ENCODE results near the gene TNFRSF19.
A peak's percentile ranks its signal among the peaks of the same experiment; 100 is the strongest.
"Not testable (repeated sequence)": the region's sequence is repeated elsewhere in the genome, so short reads cannot be mapped to it uniquely, and the experiment has no call there.

The TNFRSF19 gene

DNA sequence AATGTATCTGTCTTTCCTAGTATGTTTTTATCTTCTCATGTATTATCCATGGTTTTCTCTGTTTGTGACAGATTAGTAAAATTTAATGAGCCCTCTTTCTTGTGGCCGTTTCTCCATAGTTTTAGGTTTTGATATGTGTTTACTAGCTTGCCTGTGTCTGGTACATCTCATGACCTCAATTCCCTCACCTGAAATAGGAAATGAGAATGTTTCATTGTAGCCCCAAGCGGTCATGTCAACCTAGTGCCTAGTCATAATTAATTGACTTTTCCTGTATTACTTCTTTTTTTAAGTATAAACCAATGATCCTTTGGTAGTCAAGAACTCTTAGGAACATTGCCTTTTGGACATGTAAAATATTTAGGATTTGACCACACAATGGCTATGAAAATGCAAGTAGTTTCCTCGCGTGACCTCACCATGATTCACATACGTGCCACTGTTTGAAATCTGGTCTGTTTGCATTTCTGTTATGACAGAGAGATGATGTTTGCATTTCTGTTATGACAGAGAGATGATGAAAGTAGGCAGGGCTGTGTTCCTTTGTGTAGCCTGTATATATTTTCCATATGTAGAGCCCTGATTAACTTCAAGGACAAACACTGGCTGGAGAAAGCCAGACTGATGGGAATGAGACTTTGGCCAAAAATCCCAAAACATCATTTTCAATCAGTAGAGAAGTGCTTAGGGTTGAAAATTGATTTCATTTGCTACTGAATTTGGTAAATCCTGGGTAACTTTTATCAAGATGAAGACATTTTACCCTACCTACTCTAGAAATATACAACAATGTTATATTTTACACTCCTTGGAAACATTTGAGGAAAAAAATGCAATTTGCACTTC lies 104.8 kb downstream of the TNFRSF19 start:
- DNase-seq (ENCODE audit: low read depth, low spot score) = peak; percentile 89
- peak overlapping the region; percentile 83 for H3K27ac ChIP-seq

DNA sequence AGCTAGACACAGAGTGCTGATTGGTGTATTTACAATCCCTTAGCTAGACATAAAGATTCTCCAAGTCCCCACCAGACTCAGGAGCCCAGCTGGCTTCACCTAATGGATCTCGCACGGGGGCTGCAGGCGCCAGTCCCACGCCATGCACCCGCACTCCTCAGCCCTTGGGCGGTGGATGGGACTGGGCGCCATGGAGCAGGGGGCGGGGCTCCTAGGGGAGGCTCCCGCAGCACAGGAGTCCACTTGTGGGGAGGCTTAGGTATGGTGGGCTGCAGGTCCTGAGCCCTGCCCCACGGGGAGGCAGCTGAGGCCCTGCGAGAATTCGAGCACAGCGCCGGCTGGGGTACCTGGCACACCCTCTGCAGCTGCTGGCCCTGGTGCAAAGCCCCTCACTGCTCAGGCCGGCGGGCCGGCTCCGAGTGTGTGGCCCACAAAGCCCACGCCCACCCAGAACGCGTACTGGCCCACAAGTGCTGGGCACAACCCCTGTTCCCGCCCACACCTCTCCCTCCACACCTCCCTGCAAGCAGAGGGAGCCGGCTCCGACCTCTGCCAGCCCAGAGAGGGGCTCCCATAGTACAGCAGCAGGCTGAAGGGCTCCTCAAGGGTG lies 107.6 kb downstream of the TNFRSF19 start:
- H3K27ac ChIP-seq = peak overlapping the region; percentile 59
- not testable (repeated sequence) for DNase-seq (ENCODE audit: low read depth, low spot score)

DNA sequence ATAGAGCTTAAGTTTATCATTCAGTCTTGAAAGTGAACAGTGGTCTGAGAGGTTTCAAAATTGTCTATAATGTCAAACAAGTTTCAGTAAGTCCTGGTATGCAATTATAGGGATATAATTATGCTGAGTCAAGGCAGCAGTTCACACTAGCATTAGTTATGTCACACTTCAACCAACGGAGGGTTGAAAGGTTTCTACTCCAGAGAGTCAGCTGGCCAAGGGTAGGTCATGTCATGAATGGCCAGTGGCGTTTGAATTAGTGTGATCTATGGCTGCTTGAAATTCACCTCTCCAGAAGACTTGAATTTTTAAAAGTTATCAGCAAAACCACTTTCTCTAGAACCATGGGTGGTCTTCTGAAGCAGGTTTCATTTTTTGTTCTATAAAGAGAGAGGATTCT lies 108.6 kb downstream of the TNFRSF19 start:
- no peak for DNase-seq (ENCODE audit: low read depth, low spot score)
- peak overlapping the region; percentile 59 for H3K27ac ChIP-seq

DNA sequence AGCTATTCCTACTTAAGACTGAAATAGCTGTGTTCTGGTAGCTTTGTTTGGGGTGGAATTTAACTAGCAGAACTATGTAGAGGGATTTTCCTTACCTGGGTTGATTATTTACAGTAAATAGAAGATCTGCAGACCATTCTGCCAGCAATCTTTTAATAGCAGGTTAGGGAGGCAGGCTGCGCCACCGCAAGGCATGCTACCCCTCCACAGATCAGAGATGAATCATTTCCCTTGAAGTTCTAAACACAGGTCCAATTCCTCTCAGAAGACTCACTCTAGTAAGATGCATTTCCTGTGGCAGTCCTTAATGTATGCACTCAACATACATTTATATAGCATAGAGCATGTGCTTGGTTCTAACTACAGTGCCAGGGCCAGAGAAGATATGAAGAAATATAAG lies 109.0 kb downstream of the TNFRSF19 start:
- no peak for DNase-seq (ENCODE audit: low read depth, low spot score)
- H3K27ac ChIP-seq = peak overlapping the region; percentile 59

DNA sequence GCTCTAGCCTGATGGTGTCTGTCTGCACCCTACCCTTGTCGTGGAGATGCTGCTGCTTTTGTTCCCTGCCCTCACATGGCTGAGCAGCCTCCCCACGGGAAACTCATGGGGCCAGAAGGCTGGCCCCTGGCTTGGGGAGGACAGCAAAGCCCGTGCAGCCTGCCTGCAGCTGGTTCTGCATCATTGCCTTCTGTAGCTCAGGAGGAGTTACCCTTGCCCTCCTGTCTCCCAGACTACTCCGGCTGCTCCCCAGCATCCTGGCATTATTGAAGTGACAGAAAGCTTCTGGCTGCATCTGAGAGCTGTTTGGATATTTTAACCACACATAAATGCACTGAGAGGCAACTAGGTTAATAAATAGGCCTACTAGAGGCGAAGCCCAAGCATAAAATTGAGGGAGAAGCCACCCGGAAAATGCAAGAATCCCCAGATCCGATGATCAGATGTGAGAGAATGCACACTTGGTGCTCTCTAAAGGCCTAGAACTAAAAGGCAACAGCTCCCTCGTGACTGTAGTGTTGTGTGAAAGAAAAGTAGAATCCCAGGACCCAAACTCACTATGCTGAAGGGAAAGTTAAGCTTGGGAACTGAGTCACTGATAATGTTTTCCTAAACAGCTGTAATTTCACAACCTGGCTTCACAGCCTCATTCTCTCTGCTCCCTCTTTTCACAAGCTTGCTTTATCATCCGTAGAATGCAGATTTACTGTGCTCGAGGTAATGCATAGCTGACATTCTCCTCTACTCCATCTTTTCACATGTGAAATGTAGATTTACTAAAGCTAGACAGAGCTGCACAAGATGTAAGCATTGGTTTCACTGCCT lies 110.8 kb downstream of the TNFRSF19 start:
- no peak for DNase-seq (ENCODE audit: low read depth, low spot score)
- no peak overlapping the region for H3K27ac ChIP-seq

DNA sequence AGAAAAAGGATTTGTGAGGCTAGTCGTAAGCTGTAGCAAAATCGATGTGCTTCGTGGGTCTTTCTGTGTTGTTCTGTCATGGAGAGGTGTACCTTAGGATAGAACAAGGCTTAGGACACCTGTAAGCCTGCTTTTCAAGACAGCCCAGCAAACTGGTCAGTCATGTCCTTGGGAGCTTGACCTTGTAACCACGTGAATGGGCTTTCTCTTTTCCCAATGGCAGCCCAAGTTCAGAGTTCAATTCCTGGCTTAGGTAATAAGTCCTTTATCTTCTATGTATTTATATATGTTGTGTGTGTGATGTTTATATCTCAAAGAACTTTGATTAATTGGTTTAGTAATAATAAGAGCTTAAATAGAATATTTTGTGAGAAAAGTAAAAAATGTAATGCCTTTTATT lies 112.9 kb downstream of the TNFRSF19 start:
- DNase-seq (ENCODE audit: low read depth, low spot score) = no peak
- no peak overlapping the region for H3K27ac ChIP-seq

DNA sequence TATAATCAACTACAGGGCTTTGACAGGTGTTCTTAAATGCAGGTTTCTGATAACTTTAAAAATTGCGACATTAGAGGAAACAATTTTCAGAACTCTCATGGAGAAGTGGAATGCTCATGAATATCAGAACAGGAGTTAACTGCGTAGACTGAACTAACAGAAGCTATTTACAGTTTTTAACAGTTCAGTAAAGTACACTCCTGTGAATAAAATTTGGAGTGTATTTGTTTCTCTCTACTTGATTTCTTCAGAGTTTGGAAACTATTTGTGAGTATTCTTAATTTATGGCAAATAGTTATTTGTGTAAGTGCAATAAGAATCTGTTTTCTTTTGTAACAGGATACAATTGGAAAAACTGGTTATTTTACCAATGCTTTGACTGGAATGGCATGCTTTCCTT lies 114.4 kb downstream of the TNFRSF19 start:
- DNase-seq (ENCODE audit: low read depth, low spot score) = no peak
- no peak overlapping the region for H3K27ac ChIP-seq

DNA sequence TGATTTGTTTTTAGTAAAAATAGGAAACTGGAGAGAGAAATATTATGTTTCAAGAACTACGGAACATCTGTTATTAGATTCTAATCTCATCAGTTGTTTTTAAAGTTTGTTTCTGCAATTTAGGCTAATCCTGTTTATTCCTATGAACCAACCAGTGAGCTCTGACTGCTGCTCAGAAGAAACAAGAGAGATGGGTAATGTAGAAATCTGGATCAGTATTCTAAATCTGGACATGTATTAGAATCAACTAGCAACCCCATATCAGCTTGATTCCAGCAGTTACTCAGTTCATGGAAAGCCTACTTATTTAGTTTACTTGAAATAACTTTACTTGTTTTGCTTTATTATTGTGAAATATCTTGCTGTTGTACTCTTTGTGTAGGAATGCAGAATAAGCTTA lies 115.2 kb downstream of the TNFRSF19 start:
- no peak for DNase-seq (ENCODE audit: low read depth, low spot score)
- H3K27ac ChIP-seq = no peak overlapping the region

DNA sequence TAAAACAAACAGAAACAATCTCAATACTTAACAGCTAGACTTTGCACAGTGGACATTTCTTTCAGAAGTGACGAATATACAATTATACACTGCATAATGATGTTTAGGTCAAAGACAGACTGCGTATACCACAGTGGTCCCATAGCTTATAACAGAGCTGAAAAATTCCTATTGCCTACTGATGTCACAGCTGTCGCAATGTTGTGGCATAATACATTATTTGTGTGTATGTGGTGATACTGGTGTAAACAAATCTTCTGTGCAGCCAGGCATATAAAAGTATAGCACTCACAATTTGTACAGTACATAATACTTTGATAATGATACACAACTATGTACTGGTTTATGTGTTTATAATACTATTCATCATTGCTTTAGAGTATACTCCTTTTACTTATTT lies 116.7 kb downstream of the TNFRSF19 start:
- no peak overlapping the region for H3K27ac ChIP-seq
- no peak for DNase-seq (ENCODE audit: low read depth, low spot score)

DNA sequence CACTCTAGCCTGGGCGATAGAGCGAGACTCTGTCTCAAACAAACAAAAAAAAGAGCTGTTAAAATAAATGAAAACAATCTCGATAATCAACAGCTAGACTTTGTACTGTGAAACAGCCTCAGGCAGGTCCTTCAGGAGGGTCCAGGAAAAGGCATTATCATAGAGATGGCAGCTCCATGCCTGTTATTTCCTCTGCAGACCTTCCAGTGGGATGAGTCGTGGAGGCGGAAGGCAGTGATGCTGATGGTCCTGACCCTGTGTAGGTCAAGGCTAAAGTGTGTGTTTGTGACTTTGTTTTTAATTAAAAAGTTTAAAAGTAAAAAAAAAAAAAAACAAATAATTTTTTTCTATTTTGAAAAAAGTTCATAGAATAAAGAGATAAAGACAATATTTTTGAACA lies 117.4 kb downstream of the TNFRSF19 start:
- DNase-seq (ENCODE audit: low read depth, low spot score) = no peak
- no peak overlapping the region for H3K27ac ChIP-seq

DNA sequence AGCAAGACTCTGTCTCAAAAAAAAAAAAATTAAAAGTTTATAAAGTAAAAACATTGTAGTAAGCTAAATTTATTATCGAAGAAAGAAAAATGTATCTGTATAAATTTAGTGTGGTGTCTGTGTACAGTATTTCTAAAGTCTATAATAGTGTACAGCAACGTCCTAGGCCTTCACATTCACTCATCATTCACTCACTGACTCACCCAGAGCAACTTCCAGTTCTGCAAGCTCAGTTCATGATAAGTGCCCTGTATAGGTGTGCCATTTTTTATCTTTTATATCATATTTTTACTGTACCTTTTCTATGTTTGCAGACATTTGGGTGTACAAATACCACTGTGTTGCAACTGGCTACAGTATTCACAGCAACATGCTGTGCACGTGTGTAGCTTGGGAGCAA lies 118.1 kb downstream of the TNFRSF19 start:
- H3K27ac ChIP-seq = no peak overlapping the region
- no peak for DNase-seq (ENCODE audit: low read depth, low spot score)

DNA sequence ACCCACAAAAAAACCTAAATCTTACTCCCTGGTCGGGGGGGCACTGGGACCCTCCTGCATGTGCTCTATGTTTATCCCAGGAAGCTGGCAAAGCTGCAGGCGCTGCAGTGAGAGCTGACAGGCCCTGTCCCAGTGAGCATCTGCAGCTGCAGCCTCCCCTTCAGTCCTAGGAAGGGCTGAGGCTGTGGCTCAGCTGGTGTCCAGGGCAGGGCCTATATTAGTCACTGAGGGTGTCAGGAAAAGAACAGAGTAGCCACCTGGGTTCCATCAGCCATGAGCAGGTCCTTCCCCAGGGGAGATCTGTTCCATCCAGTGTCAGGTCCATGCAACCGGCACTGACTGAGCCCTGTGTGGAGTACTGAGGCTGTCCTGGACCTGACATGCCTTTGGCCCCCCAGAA lies 120.5 kb downstream of the TNFRSF19 start:
- no peak overlapping the region for H3K27ac ChIP-seq
- DNase-seq (ENCODE audit: low read depth, low spot score) = no peak

DNA sequence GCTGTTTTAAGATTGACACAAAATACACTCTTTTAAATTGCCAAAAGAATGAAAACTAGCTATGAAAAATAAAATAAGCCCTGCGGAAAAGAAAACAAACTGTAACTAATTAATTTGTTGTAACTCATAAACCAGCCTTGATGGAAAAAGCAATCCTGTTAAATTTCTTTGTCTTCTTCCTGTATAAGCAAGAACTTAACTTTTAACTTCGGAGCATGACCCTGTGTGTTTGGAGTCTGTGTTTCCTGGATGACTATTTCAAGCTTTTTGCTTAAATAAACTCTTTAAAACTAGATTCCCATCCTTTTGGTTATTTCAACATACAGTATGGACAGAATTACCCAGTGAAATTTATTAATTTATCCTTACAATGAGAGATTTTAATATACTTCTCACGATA lies 122.6 kb downstream of the TNFRSF19 start:
- no peak for DNase-seq (ENCODE audit: low read depth, low spot score)
- H3K27ac ChIP-seq = no peak overlapping the region

DNA sequence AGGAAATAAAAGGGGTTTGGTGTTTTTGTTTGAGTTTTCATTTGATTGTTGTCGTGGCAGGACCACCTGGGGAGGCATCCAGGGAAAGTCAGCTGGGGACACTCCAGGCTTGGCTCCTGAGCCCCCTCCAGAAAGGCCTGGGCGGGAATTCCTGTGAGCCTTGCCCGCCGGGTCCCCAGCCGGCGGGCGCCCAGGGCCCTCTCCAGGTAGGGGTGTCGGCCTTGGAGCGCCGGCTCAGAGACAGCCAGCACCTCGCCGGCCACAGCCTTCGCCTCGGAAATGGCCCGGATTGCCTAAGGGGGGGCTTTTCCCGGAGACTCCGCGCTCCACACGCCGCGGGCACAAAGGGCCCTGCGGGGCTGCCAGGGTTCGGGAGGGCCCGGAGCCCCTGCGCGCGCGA lies 125.0 kb downstream of the TNFRSF19 start:
- H3K27ac ChIP-seq = no peak overlapping the region
- DNase-seq (ENCODE audit: low read depth, low spot score) = no peak

DNA sequence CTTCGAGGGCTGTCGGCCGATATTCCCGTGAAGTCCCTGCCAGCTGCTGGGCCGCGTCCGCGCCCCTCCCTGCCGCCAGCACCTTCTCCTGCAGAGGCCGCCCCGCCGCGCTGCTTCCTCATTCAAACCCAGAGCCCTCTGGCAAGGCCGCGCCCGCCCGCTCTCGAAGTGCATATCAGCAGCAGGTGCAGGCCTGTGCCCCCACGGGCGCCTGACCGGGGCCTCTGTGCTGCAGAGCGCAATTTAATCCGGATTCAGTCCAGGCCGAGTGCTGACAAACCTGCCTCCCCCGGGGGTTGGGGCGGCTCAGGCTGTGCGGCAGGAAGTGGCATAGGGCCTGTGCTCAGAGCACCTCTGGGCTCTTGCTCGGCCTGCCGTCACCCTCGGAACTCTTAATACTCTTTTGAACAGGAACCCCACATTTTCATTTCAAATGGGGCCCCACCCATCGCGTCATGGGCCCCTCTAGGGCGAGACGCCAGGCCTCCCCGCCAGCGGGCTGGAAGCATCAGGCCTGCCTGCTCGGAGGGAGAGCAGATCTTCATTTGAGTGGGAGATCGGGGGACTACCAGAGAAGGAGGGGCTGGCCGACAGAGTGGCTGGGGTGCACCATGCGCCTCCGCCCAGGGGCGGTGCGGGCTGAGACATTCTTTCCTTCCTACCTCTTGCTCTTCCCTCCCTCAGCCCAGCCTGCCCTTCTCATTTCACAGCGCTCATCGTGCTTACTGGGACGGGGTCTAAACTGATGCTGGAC lies 125.7 kb downstream of the TNFRSF19 start:
- no peak for DNase-seq (ENCODE audit: low read depth, low spot score)
- H3K27ac ChIP-seq = no peak overlapping the region

DNA sequence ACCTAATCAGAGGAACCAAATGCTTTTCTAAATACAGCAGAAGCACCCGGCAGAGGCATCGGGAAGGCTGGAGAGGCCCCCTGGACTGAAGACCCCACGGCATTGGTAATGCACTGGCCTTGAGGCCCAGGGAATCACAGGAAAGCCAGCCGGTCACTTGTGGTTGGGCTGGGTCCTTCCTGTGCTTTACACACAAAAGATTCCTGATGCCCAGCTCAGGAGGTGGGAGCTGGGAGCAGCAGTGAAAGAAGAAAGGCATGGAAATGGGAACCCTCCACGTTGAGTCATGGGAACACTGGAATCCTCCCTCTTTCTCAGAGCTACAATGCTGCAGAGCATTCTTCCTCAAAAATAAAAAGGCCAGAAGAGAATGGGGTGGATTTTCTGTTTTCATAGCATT lies 126.4 kb downstream of the TNFRSF19 start:
- no peak overlapping the region for H3K27ac ChIP-seq

DNA sequence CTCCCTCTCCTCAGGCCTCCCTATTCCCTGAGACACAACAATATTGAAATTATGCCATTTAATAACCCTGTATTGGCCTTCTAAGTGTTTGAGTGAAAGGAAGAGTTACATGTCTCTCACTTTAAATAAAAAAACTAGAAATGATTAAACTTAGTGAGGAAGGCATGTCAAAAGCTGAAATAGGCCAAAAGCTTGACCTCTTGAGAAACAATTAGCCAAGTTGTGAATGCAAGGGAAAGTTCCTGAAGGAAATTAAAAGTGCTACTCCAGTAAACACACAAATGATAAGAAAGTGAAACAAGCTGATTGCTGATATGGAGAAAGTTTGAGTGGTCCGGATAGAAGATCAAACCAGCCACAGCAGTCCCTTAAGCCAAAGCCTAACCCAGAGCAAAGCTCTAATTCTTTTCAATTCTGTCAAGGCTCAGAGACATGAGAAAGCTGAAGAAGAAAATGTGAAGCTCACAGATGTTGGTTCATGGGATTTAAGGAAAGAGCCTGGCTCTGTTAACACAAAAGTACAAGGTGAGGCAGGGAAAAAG lies 127.6 kb downstream of the TNFRSF19 start:
- DNase-seq (ENCODE audit: low read depth, low spot score) = no peak
- no peak overlapping the region for H3K27ac ChIP-seq

More for the DNA sequence above, 126.4 kb downstream of the TNFRSF19 start:
- no peak for DNase-seq (ENCODE audit: low read depth, low spot score)

DNA sequence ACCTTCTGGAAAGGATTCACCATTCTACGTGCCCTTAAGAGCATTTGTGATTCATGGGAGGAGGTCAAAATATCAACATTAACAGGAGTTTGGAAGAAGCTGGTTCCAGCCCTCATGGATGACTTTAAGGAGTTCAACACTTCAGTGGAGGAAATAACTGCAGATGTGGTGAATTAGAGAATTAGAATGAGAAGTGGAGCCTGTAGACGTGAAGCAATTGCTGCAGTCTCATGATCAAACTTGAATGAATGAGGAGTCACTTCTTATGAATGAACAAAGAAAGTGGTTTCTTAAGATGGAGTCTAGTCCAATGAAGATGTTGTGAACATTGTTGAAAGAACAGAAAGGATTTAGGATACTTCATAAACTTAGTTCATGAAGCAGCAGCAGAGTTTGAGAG lies 129.1 kb downstream of the TNFRSF19 start:
- no peak overlapping the region for H3K27ac ChIP-seq
- DNase-seq (ENCODE audit: low read depth, low spot score) = no peak

DNA sequence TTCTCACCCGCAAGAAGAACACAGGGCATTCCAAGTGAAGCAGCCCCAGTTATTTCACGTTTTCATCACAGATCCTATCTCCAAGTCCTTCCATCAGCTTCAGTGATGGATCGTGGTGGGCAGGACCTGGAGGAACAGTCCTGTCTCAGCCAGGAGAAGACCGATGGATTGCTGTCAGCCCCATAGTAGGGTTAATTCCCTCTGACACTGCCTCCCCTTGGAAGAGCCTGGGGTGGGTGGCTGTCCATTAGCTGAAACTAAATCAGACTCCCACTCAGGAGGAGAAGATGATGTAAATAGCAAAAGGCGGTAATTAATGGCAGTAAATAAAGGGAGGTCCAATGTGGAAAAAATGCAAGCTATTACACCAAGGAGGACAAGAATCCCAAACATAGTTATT lies 131.0 kb downstream of the TNFRSF19 start:
- DNase-seq (ENCODE audit: low read depth, low spot score) = no peak
- H3K27ac ChIP-seq = no peak overlapping the region

DNA sequence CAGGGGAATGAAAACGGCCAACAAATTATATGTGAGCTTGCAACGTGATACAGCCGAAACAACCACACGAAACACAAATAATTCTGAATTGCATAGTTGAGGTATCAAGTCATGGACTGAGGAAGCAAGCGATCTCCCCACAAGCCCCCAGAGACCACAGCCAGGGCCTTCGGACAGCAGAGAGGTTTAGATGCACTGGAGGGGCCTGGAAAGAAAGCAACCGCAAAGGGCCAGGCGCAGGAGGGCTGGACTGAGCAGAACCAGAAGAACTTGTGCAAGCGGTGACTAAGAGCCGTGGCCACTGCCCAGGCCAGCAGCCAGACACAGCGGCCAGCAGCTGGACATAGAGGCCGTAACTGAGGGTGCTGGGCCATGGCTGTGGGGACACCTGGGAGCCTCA lies 131.4 kb downstream of the TNFRSF19 start:
- no peak for DNase-seq (ENCODE audit: low read depth, low spot score)
- no peak overlapping the region for H3K27ac ChIP-seq

Data from epithelial cell of prostate (primary cell).